ENCODE measurements around the gene ERP27. TPM values are rescaled to one million over a fixed set of nuclear protein-coding genes. Genes with fewer than 3 reads are reported as not detected.

ERP27 gene
- polyA plus RNA-seq, 1 of the 3 experiments (the other 2 are of a cell fraction) = 0.64 TPM

DNA sequence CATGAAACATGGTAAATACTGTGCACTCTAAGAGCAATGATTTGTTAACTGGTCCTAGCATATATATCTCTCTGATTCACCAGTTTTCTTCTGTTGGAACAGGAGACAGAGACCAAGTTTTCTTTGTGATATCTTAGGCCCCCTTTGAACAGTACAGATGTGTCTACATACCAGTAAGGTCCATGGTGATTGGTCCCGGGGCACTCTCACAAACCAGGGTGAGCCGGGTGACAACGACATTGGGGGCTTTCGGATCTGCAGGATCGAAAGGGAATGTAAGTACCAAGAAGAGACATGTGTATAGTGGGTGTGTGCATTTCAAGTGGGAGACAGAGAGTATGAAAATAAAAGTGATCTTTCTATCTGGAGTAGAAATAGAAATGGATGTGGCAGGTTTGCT is 11.3 kb upstream of the ERP27 start:
- no peaks in the 10 kb centered on the region for H3K27me3 ChIP-seq (ENCODE audit: insufficient read depth)
- peaks cover 33% of the 10 kb centered on the region for H3F3A ChIP-seq (replicated peaks; ENCODE audit: insufficient read depth)
- DNase-seq = no peak
- no peak overlapping the region for H2AFZ ChIP-seq (ENCODE audit: low read depth)
- peaks cover 7 to 62% of the 10 kb centered on the region in 2 experiments for H3K4me1 ChIP-seq (ENCODE audit: control insufficient read depth in 1 of 2, insufficient read depth in 2 of 2, low read depth in 1 of 2, low read length in 1 of 2)
- H3K9ac ChIP-seq = no peak overlapping the region
- 49% methylated on average over 5 of the region's 5 CpGs for WGBS (ENCODE audit: low lambda C conversion rate)
- POLR2A ChIA-PET = no interaction called here
- H4K20me1 ChIP-seq (ENCODE audit: insufficient read depth) = no peaks in the 10 kb centered on the region
- no peaks in the 10 kb centered on the region for H3K9me3 ChIP-seq
- TF ChIP-seq EP300 (IDR thresholded peaks at IDR 0.05; ENCODE audit: borderline replicate concordance in 1 of 2, low read depth in 1 of 2, low read length in 1 of 2) (no peak), GATA2 (CRISPR knock-in tag; IDR thresholded peaks at IDR 0.05) (no peak), RAD21 (IDR thresholded peaks at IDR 0.05; ENCODE audit: low read length) (no peak), RFX5 (IDR thresholded peaks at IDR 0.05; ENCODE audit: low read length) (no peak), NFIC (IDR thresholded peaks at IDR 0.05; ENCODE audit: borderline replicate concordance) (no peak), FOSL2 (IDR thresholded peaks at IDR 0.05; ENCODE audit: borderline replicate concordance, low read depth) (no peak), JUND (IDR thresholded peaks at IDR 0.05) (no peak), SMC3 (IDR thresholded peaks at IDR 0.05; ENCODE audit: low read depth, low read length) (no peak), MEF2A (IDR thresholded peaks at IDR 0.05; ENCODE audit: borderline replicate concordance, low read depth) (no peak), FOXJ3 (CRISPR knock-in tag; IDR thresholded peaks at IDR 0.05) (no peak)
- TF ChIP-seq, protein P1, sequence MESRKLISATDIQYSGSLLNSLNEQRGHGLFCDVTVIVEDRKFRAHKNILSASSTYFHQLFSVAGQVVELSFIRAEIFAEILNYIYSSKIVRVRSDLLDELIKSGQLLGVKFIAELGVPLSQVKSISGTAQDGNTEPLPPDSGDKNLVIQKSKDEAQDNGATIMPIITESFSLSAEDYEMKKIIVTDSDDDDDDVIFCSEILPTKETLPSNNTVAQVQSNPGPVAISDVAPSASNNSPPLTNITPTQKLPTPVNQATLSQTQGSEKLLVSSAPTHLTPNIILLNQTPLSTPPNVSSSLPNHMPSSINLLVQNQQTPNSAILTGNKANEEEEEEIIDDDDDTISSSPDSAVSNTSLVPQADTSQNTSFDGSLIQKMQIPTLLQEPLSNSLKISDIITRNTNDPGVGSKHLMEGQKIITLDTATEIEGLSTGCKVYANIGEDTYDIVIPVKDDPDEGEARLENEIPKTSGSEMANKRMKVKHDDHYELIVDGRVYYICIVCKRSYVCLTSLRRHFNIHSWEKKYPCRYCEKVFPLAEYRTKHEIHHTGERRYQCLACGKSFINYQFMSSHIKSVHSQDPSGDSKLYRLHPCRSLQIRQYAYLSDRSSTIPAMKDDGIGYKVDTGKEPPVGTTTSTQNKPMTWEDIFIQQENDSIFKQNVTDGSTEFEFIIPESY (IDR thresholded peaks at IDR 0.05; ENCODE audit: borderline replicate concordance, low read depth) = no peak
- TF ChIP-seq, protein P2, sequence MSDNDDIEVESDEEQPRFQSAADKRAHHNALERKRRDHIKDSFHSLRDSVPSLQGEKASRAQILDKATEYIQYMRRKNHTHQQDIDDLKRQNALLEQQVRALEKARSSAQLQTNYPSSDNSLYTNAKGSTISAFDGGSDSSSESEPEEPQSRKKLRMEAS (IDR thresholded peaks at IDR 0.05; ENCODE audit: low read depth) = no peak
- TF ChIP-seq, protein P3, sequence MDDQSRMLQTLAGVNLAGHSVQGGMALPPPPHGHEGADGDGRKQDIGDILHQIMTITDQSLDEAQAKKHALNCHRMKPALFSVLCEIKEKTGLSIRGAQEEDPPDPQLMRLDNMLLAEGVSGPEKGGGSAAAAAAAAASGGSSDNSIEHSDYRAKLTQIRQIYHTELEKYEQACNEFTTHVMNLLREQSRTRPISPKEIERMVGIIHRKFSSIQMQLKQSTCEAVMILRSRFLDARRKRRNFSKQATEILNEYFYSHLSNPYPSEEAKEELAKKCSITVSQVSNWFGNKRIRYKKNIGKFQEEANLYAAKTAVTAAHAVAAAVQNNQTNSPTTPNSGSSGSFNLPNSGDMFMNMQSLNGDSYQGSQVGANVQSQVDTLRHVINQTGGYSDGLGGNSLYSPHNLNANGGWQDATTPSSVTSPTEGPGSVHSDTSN (IDR thresholded peaks at IDR 0.05) = no peak
- TF ChIP-seq, protein P4, sequence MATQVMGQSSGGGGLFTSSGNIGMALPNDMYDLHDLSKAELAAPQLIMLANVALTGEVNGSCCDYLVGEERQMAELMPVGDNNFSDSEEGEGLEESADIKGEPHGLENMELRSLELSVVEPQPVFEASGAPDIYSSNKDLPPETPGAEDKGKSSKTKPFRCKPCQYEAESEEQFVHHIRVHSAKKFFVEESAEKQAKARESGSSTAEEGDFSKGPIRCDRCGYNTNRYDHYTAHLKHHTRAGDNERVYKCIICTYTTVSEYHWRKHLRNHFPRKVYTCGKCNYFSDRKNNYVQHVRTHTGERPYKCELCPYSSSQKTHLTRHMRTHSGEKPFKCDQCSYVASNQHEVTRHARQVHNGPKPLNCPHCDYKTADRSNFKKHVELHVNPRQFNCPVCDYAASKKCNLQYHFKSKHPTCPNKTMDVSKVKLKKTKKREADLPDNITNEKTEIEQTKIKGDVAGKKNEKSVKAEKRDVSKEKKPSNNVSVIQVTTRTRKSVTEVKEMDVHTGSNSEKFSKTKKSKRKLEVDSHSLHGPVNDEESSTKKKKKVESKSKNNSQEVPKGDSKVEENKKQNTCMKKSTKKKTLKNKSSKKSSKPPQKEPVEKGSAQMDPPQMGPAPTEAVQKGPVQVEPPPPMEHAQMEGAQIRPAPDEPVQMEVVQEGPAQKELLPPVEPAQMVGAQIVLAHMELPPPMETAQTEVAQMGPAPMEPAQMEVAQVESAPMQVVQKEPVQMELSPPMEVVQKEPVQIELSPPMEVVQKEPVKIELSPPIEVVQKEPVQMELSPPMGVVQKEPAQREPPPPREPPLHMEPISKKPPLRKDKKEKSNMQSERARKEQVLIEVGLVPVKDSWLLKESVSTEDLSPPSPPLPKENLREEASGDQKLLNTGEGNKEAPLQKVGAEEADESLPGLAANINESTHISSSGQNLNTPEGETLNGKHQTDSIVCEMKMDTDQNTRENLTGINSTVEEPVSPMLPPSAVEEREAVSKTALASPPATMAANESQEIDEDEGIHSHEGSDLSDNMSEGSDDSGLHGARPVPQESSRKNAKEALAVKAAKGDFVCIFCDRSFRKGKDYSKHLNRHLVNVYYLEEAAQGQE (IDR thresholded peaks at IDR 0.05; ENCODE audit: low read depth, low read length) = no peak
- H3K27ac ChIP-seq (ENCODE audit: low read depth in 2 of 2, low read length in 1 of 2) = peak overlapping the region in 1 of 2 experiments; percentile 99; a peak in 3 of 4 replicates
- CTCF ChIA-PET = no interaction called here
- peaks cover 30 to 50% of the 10 kb centered on the region in 2 experiments for H3K36me3 ChIP-seq (replicated peaks in 1 of 2; ENCODE audit: control insufficient read depth in 1 of 2, insufficient read depth in 2 of 2, low read length in 1 of 2)
- H3K4me3 ChIP-seq (ENCODE audit: low read depth in 2 of 2, low read length in 1 of 2) = no peak overlapping the region
- no peaks in the 10 kb centered on the region for H3K9me2 ChIP-seq
- peaks cover 59% of the 10 kb centered on the region for H3K79me2 ChIP-seq (ENCODE audit: insufficient read depth)
- H3K4me2 ChIP-seq = peak overlapping the region; percentile 58; the same call in 1 of the 2 replicates
